GM12874 (cell line): ENCODE data around the gene LRIG3.

Source experiments
- CTCF ChIP-seq: IDR thresholded peaks from 2 replicates; pipeline ENCODE4 v1.5.1; 2011; ENCODE audit warnings: low read depth, mild to moderate bottlenecking, control low read depth, low read length, moderate library complexity; ENCODE audit not compliant: insufficient read depth

LRIG3 gene

DNA sequence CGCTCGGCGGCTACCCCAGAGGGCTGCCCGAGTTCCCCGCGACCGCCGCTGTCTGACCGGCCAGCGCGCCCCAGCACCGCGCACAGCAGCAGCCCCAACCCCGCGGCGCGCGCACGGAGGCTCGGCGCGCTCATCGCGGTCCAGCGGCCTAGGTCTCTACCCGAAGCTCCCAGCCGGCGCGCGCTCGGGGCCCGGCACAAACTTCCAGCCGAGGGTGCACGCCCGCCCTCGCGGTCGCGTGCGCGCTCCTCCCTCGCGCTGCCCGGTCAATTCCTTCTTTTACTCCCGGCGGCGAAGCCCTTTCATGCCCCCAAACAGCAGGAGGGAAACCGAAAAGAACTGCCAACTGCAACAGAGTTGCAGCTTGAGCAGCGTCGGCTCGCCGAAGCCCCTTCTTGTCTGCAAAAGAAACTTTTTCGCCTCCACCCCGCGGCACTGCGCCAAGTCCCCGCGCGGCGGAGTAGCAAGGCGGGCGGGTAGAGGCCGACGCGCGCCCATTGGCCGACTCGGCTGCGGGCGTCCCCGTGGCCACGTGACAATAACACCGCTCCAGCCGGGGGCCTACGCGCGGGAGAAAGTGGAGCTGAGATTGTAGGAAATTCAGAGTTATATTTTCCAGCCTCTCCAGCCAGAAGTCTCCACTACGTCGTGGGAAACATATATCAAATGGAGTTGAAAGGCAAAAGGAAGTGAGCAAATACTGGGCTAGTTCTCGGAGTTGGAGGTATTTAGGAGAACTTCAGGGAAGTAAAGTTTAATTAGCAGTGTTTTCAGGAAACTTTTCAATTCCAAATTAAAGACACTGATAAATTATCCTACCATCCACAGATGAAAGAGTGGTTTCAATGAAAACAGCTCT lies at the start of gene LRIG3:
TSS of gene LRIG3 (minus strand) at position 403 of the 859 bp plus-strand sequence. CDS start at position 134, 269 bp downstream.
- TF ChIP-seq CTCF = no peak

DNA sequence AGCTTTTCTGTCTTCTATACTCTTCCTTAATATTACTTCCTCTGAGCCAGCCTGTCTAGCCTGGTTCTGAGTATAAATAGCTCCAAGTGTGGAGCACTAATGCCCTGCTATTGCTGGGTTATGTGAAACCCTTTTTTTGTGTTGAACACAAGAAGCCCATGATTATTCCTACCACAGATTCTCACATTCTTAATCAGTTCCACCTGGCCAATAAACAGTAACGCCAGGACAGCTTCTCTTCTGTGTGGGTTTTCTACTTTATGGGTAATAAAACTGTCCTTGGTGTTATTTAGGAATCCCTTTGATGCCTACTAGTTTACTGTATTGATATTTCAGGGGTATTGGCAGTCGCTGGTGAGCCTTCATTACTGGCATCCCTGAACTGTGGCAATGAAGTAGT lies 48.9 kb upstream of the LRIG3 start:
- TF ChIP-seq CTCF = no peak

- TF ChIP-seq CTCF = no peak
Observed at GRCh38 chr12:58967561-58967960, 47.3 kb upstream of the LRIG3 start.

DNA sequence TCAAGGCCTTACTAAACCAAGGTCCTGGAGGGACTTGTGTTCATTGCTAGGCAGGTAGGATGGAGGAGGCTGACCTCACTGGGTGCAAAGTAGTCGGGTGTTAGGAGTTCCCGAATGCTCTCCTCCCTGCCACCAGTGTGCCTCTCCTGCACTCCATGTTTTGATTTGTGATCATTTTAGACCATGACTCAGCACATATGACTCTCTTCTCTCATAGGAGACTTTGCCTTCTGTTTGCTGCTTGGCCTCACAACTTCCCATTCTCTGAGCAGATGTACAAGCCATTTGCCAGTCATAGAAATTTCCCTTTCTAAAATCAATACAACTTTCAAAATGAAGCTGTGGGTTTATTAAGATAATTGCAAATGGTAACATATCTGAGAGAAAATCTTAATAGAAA lies 46.6 kb upstream of the LRIG3 start:
- TF ChIP-seq CTCF = no peak

- no peak for TF ChIP-seq CTCF
Observed at GRCh38 chr12:58965568-58965967, 45.3 kb upstream of the LRIG3 start.

- no peak for TF ChIP-seq CTCF
Observed at GRCh38 chr12:58963844-58964243, 43.5 kb upstream of the LRIG3 start.

DNA sequence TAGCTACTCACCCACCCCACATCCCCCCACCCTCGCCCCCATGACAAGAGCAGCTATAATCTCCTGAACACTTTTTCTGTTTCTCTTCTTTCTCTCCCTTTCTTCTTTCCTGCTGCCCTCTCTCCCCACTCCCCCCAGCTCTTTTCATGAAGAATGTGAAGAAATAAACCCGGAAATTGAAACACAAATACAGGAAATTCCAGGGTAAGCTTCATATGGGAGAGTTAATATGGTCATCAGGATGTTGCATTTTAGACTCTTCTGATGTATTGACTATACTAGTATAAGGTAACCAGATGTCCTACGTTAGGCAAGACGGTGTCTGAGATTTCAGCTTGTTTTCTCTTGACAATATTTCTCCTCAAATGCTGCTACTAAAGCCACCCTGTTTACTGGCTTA lies 41.6 kb upstream of the LRIG3 start:
- TF ChIP-seq CTCF = no peak
